Upper lobe of left lung (tissue), 6 donors: ENCODE measurements around the gene C20orf144. TPM values are rescaled to one million over a fixed set of nuclear protein-coding genes. Genes with fewer than 3 reads are reported as not detected.
"Not testable (repeated sequence)": the region's sequence is repeated elsewhere in the genome, so short reads cannot be mapped to it uniquely, and the experiment has no call there.

Experiments used
- ATAC-seq, 2 donors: fragments of 200-7000 bp; cut with Tn5 transposase; one replicate each; pipeline ENCODE4 v1.9.1; 2022; ENCODE audit warnings: mild to moderate bottlenecking in 2 of 2, moderate library complexity in 2 of 2; ENCODE audit not compliant: low FRiP score in 2 of 2
- DNase-seq, 2 donors: peaks; one replicate each; pipeline ENCODE4 v3.0.0-alpha.2; 2019 to 2020
- H3K27ac ChIP-seq, 4 donors: fragments of 200-600 bp; sonication (generic); one replicate each; pipeline ENCODE4 v1.5.1; 2016 to 2019
- H3K27me3 ChIP-seq, 4 donors: fragments of 200-600 bp; sonication (generic); one replicate each; pipeline ENCODE4 v1.5.1; 2017 to 2019
- H3K36me3 ChIP-seq, 4 donors: fragments of 200-600 bp; sonication (generic); one replicate each; pipeline ENCODE4 v1.5.1; 2016 to 2019
- H3K4me1 ChIP-seq, 4 donors: fragments of 200-600 bp; sonication (generic); one replicate each; pipeline ENCODE4 v1.5.1; 2018 to 2019
- H3K4me3 ChIP-seq, 4 donors: fragments of 200-600 bp; sonication (generic); one replicate each; pipeline ENCODE4 v1.5.1; 2017 to 2019; ENCODE audit warnings: mild to moderate bottlenecking in 2 of 4, moderate library complexity in 1 of 4
- H3K9me3 ChIP-seq, 4 donors: fragments of 200-600 bp; sonication (generic); one replicate each; pipeline ENCODE4 v1.5.1; 2018 to 2019
- EP300 ChIP-seq, 4 donors: sonication (generic); formaldehyde crosslinking; IDR thresholded peaks; one replicate each; pipeline ENCODE4 v1.5.1; 2017; ENCODE audit warnings: antibody characterized with exemption in 4 of 4, control low read depth in 2 of 4
- POLR2A ChIP-seq, 4 donors: fragments of 450-650 bp; IDR thresholded peaks; one replicate each; pipeline ENCODE4 v1.5.1; 2016 to 2017; ENCODE audit warnings: antibody characterized with exemption in 4 of 4, mild to moderate bottlenecking in 2 of 4
- POLR2AphosphoS5 ChIP-seq, 2 donors: sonication (generic); formaldehyde crosslinking; IDR thresholded peaks; one replicate each; pipeline ENCODE4 v1.5.1; 2017; ENCODE audit warnings: antibody characterized with exemption in 2 of 2
- WGBS, 2 donors: methylation state at CpG; one replicate each; pipeline ENCODE4 v1.1.5; 2017 to 2018; 5-methylcytosine and 5-hydroxymethylcytosine counted together
- total RNA-seq, 6 donors: library from RNA; depleted of rRNA in 4 of 6; stranded (reverse); fragments of >200 nt in 4 of 6; gene quantifications; one replicate each; pipeline versions ENCODE4 v1.1.0 to v1.2.1, GENCODE V29; 2016 to 2021
- TF ChIP-seq, protein P1 (sequence below), 6 experiments: fragments of 450-650 bp in 4 of 6; fragments of 200-600 bp in 2 of 6; sonication (generic) in 2 of 6; IDR thresholded peaks; one replicate each; pipeline ENCODE4 v1.5.1; 2016 to 2019; ENCODE audit warnings: antibody characterized with exemption in 6 of 6
- donor health status: DM: no; HTN: no; CAD: no; lungs with moderate emphysema.
- donor health status: DM: no; HTN: yes; CAD: no; lungs with severe emphysema.

The C20orf144 gene
- total RNA-seq, 6 donors from 2014 or later = not detected

DNA sequence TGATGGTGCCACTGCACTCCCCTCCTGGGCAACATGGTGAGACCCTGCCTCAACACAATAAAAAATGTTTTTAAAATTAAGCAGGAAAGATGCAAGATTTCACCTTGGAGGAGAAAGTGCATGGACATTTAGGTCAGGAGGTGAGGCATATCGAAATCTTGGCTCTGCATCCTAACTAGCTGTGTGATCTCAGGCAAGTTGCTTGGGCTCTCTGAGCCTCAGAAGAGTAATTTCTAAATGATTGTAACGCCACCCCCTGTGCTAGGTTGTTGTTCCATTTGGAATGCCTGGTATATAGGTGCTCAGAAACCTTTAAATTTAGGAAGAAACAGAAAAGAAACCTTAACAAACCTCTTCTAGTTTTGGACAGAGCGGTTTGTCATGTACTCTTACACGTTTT lies 35.9 kb upstream of the C20orf144 start:
- 91 to 98% methylated on average over 4 of the region's 4 CpGs for WGBS, 2 donors
- Histone ChIP-seq H3K36me3 (peaks cover 4 to 63% (median 47%) of the 10 kb centered on the region in 4 donors), H3K9me3 (no peaks in the 10 kb centered on the region), H3K4me3 (no peak overlapping the region), H3K4me1 (no peaks in the 10 kb centered on the region), H3K27me3 (no peaks in the 10 kb centered on the region), H3K27ac (no peak overlapping the region)
- DNase-seq (no peak), ATAC-seq (no peak)
- no peak for TF ChIP-seq EP300 (IDR thresholded peaks at IDR 0.05)
- TF ChIP-seq, protein P1, sequence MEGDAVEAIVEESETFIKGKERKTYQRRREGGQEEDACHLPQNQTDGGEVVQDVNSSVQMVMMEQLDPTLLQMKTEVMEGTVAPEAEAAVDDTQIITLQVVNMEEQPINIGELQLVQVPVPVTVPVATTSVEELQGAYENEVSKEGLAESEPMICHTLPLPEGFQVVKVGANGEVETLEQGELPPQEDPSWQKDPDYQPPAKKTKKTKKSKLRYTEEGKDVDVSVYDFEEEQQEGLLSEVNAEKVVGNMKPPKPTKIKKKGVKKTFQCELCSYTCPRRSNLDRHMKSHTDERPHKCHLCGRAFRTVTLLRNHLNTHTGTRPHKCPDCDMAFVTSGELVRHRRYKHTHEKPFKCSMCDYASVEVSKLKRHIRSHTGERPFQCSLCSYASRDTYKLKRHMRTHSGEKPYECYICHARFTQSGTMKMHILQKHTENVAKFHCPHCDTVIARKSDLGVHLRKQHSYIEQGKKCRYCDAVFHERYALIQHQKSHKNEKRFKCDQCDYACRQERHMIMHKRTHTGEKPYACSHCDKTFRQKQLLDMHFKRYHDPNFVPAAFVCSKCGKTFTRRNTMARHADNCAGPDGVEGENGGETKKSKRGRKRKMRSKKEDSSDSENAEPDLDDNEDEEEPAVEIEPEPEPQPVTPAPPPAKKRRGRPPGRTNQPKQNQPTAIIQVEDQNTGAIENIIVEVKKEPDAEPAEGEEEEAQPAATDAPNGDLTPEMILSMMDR (IDR thresholded peaks at IDR 0.05) = no peak
- no peak for TF ChIP-seq POLR2AphosphoS5 (IDR thresholded peaks at IDR 0.05)
- no peak for TF ChIP-seq POLR2A (IDR thresholded peaks at IDR 0.05)

DNA sequence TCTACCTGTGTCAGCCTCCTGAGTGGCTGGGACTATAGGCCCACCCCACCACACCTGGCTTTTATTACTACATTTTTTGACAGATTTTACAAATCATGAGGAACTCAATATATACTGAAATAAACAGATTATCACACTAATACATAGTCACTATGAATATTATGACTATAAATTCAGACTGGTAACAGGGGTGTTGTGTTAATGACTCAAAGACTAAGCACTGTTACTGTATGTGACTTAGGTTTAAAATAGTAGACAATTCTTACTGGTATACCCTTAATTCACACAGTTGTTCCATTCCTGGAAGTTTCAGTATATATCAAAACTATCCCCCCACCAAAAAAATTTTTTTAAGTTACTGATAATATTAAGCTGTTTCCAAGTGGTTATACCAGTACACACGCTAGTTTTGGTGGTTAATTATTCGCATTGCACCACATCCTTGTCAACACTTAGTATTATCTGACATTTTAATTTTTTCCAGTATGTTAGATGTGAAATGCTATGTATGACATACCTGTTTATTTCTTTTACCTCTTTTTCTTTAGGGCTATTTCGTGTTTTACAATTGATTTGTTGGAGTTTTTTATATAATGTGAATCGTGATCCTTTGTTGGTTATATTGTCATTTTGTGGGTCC lies 34.4 kb upstream of the C20orf144 start:
- ATAC-seq (no peak), DNase-seq (no peak)
- Histone ChIP-seq H3K4me1 (no peaks in the 10 kb centered on the region), H3K4me3 (no peak overlapping the region), H3K36me3 (peaks cover 6 to 68% (median 49%) of the 10 kb centered on the region in 4 donors), H3K27ac (no peak overlapping the region), H3K9me3 (no peaks in the 10 kb centered on the region), H3K27me3 (no peaks in the 10 kb centered on the region)
- WGBS, 2 donors = 94 to 99% methylated on average over 4 of the region's 4 CpGs
- TF ChIP-seq POLR2AphosphoS5 (IDR thresholded peaks at IDR 0.05) (no peak), POLR2A (IDR thresholded peaks at IDR 0.05) (no peak), EP300 (IDR thresholded peaks at IDR 0.05) (no peak)
- TF ChIP-seq, protein P1 (IDR thresholded peaks at IDR 0.05) = no peak

DNA sequence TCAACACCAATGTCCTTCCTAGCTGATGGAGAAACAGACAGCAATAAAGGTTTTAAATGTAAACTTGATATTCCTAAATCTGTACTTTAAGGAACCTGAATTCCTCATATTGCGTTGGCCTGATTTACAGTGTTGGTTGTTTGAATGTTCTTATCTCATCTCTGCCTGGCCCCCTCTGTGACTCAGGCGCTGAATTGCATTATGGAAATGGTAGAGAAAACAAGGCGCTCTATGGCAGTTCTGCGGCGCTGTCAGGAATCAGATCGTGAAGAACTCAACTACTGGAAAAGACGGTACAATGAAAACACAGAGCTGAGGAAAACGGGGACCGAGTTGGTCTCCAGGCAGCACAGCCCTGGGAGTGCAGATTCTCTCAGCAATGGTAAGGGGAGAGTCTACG lies 32.6 kb upstream of the C20orf144 start:
- peaks cover 7 to 58% (median 41%) of the 10 kb centered on the region in 4 donors for H3K36me3 ChIP-seq

DNA sequence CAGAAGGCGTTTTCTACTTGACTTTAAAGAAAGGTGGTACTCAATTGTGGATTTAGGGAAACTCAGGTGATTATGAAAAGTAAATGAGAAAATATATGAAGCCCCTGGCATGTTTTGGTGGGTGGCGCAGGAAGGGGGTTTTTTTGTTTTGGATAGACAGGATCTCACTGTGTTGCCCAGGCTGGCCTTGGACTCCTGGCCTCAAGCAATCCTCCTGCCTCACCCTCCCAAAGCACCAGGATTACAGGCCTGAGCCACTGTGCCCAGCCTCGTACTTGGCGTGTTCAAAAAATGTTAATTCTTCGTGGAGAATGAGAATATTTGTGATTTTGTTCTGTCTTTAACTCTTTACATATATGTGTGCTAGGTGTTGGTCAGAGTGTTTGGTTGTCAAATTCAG lies 32.1 kb upstream of the C20orf144 start:
- 93 to 94% methylated on average over 5 of the region's 5 CpGs for WGBS, 2 donors
- TF ChIP-seq POLR2AphosphoS5 (IDR thresholded peaks at IDR 0.05) = no peak
- no peak for TF ChIP-seq EP300 (IDR thresholded peaks at IDR 0.05)
- TF ChIP-seq, protein P1 (IDR thresholded peaks at IDR 0.05) = no peak
- TF ChIP-seq POLR2A (IDR thresholded peaks at IDR 0.05) = no peak
- no peak for ATAC-seq

More for the DNA sequence above, 32.6 kb upstream of the C20orf144 start:
- 96% methylated on average over 10 of the region's 10 CpGs for WGBS, 2 donors
- Histone ChIP-seq H3K9me3 (no peaks in the 10 kb centered on the region), H3K27ac (no peak overlapping the region), H3K4me1 (no peaks in the 10 kb centered on the region), H3K27me3 (no peaks in the 10 kb centered on the region), H3K4me3 (no peak overlapping the region)
- no peak for TF ChIP-seq POLR2A (IDR thresholded peaks at IDR 0.05)
- no peak for TF ChIP-seq POLR2AphosphoS5 (IDR thresholded peaks at IDR 0.05)
- TF ChIP-seq, protein P1 (IDR thresholded peaks at IDR 0.05) = no peak
- no peak for TF ChIP-seq EP300 (IDR thresholded peaks at IDR 0.05)
- ATAC-seq = no peak
- DNase-seq = no peak

DNA sequence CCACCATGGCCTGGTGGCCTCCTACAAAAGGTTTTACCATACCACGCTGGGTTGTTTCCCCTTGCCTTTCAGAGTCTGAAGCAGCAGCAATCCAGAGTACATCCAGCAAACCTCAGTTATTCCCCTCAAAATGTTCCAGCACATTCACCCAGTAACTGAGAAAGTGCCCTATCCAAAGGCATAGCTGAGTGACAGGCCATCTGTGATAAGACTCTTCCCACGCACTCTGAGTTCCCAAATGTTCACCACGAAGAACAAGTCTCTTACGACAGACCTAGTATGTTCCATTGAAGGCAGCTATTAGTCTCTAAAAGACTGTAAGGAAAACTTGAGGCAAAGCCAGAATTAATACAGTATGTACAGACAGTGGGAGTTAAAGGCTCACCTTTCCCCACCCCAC lies 31.6 kb upstream of the C20orf144 start:
- no peak overlapping the region for H3K27ac ChIP-seq
- no peak overlapping the region for H3K4me3 ChIP-seq
- no peak for DNase-seq
- ATAC-seq = no peak
- no peaks in the 10 kb centered on the region for H3K27me3 ChIP-seq
- WGBS, 2 donors = 92 to 93% methylated on average over 4 of the region's 4 CpGs
- H3K4me1 ChIP-seq = no peaks in the 10 kb centered on the region
- H3K36me3 ChIP-seq = peaks cover 7 to 48% (median 38%) of the 10 kb centered on the region in 4 donors
- TF ChIP-seq POLR2A (IDR thresholded peaks at IDR 0.05) (no peak), POLR2AphosphoS5 (IDR thresholded peaks at IDR 0.05) (no peak), EP300 (IDR thresholded peaks at IDR 0.05) (no peak)
- TF ChIP-seq, protein P1 (IDR thresholded peaks at IDR 0.05) = no peak
- H3K9me3 ChIP-seq = no peaks in the 10 kb centered on the region

More for the DNA sequence above, 32.1 kb upstream of the C20orf144 start:
- Histone ChIP-seq H3K27ac (no peak overlapping the region), H3K9me3 (no peaks in the 10 kb centered on the region), H3K27me3 (no peaks in the 10 kb centered on the region), H3K4me1 (no peaks in the 10 kb centered on the region), H3K36me3 (peaks cover 7 to 53% (median 39%) of the 10 kb centered on the region in 4 donors), H3K4me3 (no peak overlapping the region)
- DNase-seq = no peak

DNA sequence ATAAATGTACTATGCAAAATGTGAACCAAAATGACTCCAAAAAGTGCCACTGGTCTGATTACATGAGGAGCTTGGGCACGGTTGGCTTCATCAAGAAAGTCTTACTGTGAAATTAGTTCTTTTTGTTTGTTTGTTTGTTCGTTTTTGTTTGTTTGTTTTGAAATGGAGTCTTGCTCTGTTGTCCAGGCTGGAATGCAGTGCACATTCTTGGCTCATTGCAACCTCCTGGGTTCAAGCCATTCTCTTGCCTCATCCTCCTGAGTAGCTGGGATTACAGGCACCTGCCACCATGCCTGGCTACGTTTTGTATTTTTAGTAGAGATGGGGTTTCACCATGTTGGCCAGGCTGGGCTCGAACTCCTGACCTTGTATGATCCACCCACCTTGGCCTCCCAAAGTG lies 30.2 kb upstream of the C20orf144 start:
- not testable (repeated sequence) for H3K27ac ChIP-seq, H3K4me3 ChIP-seq, DNase-seq, H3K9me3 ChIP-seq, H3K27me3 ChIP-seq, H3K4me1 ChIP-seq, ATAC-seq
- 82 to 88% methylated on average over 4 of the region's 4 CpGs for WGBS, 2 donors
- peaks cover 12 to 46% (median 31%) of the 10 kb centered on the region in 4 donors for H3K36me3 ChIP-seq
